Measurements from ENCODE around the gene WBP1L.
"Not testable (repeated sequence)": the region's sequence is repeated elsewhere in the genome, so short reads cannot be mapped to it uniquely, and the experiment has no call there.

The WBP1L gene

DNA sequence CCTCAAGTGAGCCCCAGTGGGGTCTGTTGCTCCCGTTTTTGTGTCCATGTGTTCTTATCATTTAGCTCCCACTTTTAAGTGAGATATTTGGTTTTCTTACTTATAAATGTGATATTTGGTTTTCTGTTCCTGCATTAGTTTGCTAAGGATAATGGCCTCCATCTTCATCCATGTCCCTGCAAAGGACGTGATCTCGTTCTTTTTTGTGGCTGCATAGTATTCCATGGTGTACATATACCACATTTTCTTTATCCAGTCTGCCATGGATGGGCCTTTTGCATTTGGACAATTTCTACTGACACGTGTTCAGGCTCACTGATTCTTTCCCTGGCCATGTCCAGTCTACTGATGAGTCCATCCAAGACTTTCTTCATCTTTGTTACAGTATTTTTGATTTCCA lies 19.8 kb upstream of the WBP1L start:
- DNase-seq (ENCODE audit: low read depth) = no peak

DNA sequence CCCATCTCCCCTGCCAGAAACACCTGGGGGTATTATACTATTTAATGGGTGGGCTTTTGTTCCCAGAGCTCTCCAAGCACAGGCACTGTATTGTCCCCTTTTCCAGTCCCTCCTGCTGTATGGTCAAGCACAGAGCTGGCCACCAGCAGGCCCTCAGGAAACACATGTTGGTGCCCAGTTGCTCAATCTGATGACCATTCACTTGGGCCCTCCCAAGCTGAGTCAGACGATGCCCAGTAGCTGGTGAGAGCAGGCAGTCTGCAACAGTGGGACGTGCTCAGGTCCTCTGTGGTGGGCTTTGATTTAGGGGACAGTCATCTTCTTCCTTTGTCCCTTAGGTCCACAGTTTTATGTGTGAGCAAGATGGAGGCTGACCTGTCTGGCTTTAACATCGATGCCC lies 17.5 kb upstream of the WBP1L start:
- DNase-seq (ENCODE audit: low read depth) = no peak

DNA sequence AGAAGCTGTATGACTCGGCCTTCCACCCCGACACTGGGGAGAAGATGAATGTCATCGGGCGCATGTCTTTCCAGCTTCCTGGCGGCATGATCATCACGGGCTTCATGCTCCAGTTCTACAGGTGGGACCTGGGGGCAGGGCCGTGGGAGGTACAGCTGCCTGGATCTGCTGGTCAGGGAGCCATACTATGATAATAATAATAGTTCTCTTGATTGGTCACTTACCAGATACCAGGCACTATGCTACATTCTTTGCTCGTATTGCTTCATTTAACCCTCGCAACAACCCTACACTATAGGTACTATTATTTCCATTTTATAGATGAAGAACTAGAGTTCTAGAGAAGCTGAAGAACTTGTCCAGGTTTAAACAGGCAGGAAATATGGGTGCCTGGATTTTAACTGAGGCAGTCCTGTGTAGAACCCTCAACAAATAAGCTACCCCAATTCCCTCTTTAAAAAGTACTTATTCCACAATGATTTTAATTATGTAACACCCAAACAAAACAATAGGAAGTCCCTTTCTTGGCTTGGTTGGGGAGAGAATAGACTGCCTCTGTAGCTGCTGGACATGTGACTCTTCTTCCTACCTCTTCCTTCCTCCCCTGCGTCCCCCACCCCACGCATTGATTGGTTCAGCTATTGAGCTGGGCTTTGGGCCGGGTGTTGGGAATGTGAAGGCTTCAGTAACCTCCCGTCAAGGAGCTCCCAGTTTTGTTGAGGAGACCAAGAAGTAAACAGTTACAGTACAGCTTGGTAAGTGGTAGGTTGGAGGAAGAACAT lies 16.5 kb upstream of the WBP1L start:
- DNase-seq (ENCODE audit: low read depth) = no peak

DNA sequence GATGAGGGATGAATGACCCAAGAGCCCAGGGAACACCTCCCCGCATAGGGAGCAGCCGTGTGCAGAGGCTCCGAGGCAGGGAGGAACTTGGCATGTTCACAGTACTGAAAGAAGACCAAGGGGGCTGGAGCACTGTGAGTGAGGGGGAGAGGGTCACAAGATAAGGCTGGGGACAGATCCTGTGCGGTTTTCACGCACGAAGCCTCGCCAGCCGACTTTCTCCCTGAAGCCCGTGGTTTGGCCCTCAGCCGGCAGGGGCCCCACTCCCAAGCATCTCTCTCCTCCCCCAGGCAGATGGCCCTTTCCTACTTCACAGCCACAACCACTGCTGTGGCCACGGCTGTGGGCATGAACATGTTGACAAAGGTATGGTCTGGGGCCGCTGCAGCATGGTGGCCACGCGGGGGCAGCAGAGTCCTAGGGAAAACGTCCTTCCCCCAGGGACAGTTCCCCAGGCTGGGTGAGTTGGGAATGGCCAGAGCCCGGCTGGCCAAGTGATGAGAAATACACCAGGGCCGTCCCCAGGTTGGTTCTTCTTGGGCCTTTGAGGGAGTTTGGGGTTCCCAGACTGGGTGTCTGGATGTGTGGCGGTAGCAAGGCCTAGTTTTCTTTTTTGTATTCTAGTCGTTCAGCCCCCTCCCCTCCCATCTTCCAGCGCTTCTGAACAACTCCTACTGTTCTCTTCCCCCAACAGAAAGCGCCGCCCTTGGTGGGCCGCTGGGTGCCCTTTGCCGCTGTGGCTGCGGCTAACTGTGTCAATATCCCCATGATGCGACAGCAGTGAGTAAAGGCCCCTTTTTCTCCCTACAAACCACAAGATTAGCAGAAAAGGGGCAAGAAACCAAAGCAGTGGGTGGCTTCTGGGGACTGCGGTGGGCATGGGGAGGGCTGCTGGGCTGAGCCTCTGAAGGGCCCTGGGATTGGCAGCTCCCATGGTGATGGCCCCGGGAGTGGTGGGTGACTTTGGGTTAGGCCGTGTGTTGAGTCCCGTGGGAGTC lies 14.4 kb upstream of the WBP1L start:
- no peak for DNase-seq (ENCODE audit: low read depth)

DNA sequence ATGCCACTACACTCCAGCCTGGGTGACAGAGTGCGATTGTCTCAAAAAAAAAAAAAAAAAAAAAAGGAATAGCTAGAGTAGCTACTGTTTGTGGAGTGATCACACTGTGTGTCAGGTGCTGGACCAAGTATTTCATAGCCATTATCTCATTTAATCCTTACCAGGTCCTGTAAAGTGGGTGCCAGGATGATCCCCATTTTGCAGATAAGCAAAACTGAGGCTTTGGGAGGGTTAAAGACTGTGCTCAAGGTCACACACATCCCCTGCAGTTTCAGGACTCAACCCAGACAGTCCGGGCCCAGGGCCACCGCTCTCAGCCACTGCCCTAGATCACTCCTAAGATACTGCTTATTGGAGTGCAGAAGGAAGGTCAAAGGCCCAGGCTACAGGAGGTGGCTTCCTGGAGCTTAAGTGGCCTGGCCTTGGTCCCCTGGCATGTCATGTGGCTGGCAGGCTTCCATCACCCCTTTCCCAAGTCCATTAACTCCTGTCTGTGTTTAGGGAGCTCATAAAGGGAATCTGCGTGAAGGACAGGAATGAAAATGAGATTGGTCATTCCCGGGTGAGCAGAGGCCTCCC lies 12.4 kb upstream of the WBP1L start:
- DNase-seq (ENCODE audit: low read depth) = no peak

DNA sequence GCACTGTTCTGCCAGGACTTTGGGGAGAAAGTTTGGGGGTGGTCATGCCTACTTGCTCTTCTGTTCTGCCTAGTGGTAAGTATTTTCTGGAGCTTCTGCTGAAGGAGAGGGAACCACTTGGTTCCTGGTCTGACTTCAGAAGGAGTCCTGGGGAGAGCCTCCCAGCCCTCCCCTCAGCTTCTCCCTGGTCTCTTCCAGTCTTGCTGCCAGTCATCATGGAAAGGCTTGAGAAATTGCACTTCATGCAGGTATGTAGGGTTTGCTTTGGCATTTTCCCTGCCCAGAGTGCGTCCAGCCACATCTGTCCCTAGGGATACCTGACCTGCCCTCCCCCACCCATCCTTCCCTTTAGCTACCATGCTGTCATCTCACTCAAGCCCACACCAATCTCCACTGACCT lies 11.1 kb upstream of the WBP1L start:
- no peak for DNase-seq (ENCODE audit: low read depth)

DNA sequence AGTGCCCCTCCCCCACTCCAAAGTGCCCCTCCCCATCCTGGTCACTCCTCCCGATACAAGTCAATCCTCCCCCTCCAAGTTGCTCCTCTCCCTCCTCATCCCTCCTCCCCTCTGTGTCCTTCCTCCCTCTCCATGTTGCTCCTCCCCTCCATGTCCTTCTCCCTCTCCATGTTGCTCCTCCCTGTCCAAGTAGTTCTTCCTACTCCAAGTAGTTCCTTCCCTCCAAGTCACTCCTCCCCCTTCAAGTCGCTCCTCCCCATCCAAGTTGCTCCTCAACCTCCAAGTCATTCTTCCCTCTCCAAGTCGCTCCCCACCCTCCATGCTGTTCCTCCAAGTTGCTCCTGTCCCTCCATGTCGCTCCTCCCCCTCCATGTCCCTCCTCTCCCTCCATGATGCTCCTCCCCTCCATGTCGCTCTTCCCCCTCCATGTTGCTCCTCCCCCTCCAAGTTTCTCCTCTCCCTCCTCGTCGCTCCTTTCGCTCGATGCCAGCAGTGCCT lies 8.6 kb upstream of the WBP1L start:
- no peak for DNase-seq (ENCODE audit: low read depth)

DNA sequence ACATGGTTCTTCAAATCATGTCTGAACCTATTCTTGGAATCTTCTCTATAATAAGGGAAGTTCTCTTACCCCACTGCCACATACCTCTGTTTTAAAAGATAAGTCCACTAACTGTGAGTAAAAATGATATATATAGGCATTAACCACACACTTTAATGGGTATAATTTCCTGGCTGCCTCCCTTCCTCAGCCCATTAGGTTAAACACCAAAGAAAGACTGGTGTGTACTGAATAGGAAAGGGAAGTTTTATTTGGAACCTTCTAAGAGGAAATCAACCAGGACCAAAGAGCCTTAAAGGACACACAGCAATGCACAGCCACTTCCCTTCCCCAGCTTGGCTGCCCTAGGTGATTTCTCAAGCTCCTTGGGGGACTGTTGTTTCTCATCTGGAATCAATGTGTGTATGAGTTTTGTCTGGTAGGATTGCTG lies 5.0 kb upstream of the WBP1L start:
- DNase-seq (ENCODE audit: low read depth) = no peak

DNA sequence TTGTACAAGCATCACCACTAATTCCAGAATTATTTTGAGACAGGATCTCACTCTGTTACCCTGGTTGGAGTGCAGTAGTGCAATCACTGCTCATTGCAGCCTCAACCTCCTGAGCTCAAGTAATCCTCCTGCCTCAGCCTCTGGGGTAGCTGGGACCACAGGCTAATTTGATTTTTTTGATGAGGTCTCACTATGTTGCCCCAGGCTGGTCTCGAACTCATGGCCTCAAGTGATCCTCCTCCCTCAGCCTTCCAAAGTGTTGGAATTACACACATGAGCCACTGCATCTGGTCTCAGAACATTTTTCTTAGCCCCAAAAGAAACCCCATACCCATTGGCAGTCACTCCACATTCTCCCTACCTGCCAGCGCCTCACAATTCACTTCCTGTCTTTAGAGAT lies 3.5 kb upstream of the WBP1L start:
- DNase-seq (ENCODE audit: low read depth) = no peak

DNA sequence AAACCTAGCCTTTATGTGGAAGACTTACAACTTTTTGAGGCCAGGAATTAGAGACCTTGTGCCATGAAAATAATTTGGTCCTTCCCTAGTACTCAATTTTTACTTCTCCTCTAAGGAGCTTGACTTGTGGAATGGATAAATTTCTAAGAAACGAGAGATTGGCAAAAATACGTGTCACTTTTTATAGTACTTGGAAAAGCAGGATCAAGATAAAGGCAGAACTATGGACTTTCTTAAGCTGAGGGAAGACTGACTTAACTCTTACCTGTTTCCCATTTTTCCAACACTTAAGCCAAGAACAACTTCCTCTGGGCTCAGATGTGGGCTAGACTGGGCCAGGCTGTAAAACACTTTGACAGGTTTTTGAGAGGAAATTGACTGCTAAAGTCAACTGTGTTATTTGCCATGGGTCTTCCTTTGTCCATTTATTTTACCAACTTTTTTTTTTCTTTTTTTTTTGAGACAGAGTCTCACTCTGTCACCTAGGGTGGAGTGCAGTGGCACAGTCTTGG lies 2.0 kb upstream of the WBP1L start:
- no peak for DNase-seq (ENCODE audit: low read depth)

DNA sequence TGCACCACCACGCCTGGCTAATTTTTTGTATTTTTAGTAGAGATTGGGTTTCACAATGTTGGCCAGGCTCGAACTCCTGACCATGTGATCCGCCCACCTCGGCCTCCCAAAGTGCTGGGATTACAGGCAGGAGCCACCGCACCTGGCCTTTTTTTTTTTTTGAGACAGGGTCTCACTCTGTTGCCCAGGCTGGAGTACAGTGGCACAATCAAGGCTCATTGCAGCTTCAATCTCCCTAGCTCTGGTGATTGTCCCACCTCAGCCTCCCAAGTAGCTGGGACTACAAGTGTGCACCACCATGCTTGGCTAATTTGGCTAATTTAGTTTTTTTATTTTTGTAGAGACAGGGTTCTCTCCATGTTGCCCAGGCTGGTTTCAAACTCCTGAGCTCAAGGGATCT lies 1.4 kb upstream of the WBP1L start:
- not testable (repeated sequence) for DNase-seq (ENCODE audit: low read depth)

DNA sequence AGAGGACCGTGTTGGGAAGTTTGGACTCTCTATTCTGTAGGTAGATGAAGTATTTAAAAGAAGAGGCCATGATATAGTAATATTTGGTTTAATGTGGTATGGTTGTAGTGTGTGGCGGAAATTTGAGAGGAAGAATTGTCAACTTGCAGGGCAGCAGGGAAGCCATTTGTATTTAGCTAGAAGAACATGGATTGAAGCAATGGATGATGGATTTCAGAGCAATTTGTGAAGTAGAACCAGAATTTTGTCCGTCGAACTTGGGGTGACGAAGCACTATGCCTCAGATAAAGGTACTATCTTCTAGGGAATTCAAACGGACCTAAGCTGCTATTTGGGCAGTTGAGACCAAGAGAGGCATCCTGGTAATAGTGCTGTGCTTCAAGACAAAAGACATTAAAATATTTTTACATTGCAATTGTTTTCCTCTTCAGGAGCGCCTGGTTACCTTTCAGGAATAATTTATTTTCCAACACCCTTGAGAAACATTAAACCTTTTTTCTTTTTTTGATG lies 615 bp upstream of the WBP1L start:
- DNase-seq (ENCODE audit: low read depth) = no peak

DNA sequence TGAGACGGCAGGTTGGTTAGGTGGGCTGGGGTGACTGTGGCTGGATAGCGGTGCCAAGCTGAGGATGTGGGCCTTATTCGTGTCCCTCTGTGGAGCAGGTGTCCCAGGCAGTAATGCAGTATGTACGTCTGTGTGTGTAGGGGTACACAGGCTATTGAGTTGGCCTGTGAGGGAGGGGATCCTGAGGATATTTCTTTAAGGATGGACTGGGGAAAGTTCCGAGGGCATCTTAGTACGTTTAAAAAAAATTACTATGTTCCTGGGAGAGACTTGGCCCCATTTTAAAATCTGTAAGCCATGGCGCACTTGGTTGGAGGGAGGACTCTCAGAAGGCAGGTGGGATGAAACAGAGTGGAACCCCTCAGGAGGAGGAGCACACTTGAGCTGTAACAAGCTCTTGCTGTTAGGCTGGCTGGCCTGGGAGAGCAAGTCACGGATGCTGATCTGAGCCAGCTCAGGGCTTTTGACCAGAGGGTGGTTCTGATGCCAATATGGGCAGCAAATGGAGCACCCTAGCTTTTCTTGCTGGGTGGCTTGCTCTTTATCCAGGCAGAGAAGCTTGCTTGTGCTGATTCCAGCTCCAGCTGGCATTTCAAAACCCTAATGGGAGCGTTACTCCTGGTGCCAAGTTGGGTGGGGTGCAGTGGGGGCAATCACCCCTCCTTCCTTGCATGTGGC lies 765 bp downstream of the WBP1L start:
- no peak for DNase-seq (ENCODE audit: low read depth)

DNA sequence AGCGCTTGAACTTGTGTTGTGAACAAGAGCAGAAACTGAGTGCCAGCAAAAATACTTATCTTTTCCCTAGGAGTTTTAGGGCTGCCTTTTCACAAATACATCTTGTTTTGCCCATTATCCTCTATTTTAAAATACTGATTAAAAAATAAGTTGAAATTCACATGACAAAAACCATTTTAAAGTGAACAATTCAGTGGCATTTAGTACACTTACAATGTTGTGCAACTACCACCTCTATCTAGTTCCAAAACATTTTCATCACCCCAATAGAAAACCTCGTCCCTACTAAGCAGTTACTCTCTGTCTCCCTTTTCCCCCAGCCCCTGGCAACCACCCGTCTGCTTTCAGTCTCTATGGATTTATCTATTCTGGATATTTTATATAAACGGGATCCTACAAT lies 1.4 kb downstream of the WBP1L start:
- no peak for DNase-seq (ENCODE audit: low read depth)

DNA sequence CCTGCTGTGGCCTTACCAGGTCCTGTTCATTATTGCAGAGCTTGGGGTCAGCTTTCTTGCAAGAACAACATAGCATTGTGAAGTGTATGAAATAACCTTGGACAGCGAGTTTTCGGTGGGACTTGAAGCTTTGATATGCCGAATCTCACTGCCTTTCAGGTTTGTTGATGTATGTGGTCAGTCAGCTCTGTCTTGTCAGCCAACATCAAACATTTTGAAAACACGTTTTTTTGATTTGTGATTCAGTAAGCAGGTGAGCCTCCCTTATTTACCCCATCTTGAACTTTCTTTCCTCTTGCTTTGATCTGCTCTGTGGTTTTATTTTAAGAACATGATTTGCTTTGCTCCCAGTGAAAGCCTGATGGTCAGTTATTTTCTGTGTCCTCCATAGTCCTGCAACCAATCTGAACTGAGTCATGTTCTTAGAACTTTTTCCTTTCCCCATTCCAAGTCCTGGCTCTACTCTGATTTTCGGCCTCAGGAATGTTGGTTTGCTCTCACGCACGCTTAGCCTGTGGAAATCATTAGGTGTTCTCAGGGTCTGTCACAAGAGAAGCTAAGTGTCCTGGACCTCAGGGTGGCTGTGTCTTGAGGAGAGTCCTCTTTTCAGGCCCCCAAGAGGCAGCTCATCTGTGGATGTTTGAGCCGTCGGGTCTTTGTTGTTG lies 8.7 kb downstream of the WBP1L start:
- no peak for DNase-seq (ENCODE audit: low read depth)

DNA sequence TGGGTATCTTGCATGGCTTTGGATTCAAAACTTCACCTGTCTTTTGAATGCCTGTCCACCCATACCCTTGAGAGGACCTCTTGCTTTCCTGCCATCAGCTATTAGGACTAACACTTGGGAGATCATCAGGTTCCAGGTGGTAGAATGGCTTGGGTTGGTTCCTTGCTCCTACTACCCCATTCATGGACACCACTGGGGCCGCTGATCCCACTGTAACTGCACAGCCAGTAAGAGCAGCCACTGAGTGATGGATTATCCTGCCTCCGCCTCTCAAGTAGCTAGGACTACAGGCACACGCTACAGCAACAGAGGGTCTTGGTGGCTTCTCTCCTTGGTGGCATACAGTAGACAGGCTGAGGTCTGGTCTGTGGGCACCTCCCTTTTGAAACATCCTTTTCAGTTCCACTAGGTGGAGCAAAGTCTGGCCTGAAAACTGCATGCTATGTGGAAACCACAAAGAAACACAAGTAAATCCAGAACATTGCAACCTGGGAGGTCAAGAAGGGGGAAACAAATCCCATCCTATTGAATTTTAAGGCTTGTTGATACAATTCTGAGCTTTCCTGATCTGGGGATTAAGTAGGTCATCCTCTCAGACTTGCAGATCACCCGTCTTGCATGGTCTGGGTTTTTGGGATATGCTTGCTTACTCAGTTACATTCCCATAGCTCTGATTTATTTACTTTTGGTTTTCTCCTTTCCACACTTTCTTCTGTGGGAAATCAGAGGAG lies 9.4 kb downstream of the WBP1L start:
- DNase-seq (ENCODE audit: low read depth) = no peak

DNA sequence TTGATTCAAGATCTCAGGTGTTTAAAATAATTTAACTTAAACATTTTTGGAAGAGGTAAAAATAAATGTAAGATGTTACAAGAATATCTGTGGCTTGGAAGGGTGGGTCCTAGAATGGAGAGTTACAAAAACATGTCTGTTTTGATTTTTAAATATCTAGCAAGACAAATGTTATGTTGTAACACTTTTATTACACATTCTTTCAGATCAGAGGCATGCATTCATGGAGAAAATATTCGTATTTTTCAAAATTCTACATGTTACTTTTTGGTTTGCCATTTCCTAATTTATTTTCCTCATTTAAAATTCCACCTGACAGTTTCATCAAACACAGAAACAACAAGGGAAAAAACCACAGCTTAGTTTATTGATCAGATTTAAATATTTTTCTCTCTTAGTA lies 10.0 kb downstream of the WBP1L start:
- DNase-seq (ENCODE audit: low read depth) = no peak

DNA sequence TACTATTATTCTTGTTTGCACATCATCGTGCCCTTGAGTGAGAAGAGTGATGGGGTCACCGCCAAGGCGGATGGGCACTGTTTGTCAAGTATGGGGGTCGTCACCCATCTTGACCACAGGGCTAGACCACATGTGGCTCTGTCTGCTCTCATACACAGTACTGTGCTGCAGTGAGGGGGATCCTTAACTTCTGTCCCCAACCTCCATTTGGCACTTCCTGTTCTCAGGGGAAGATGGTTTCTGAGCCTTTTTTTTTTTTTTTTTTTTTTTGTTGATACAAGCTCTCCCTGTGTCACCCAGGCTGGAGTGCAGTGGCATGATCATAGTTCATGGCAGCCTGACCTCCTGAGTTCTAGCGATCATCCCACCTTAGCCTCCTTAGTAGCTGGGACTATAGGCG lies 13.6 kb downstream of the WBP1L start:
- no peak for DNase-seq (ENCODE audit: low read depth)

DNA sequence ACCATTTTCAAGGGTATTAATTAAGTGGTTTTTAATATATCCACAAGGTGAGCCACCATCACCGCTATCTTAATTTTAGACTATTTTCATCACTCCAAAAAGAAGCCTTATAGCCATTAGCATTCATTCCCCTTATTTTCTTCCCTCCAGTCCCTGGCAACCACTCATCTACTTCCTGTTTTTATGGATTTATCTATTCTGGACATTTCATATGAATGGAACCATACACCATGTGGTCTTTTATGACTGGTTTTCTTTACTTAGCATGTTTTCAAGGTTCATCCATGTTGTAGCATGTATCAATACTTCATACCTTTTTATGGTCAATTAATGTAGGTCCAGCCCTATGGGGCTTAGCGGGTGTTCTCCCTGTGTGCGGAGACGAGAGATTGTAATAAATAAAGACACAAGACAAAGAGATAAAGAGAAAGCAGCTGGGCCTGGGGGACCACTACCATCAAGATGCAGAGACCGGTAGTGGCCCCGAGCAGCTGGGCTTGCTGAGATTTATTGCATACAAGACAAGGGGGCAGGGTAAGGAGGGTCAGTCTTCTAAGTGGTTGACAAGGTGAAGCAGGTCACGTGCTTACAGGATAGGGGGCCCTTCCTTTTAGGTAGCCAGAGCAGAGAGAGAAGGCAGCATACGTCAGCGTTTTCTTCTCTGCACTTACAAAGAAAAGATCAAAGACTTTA lies 14.6 kb downstream of the WBP1L start:
- DNase-seq (ENCODE audit: low read depth) = no peak

DNA sequence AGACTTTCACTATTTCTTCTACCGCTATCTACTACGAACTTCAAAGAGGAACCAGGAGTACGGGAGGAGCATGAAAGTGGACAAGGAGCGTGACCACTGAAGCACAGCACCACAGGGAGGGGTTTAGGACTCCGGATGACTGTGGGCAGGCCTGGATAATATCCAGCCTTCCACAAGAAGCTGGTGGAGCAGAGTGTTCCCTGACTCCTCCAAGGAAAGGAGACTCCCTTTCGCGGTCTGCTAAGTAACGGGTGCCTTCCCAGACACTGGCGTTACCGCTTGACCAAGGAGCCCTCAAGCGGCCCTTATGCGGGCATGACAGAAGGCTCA lies 15.2 kb downstream of the WBP1L start:
- DNase-seq (ENCODE audit: low read depth) = not testable (repeated sequence)

Measured in HS-27A (cell line).